Tibial nerve (tissue), 4 donors: ENCODE measurements around the gene IFI27L1.

ENCODE experiments used
- CTCF ChIP-seq, 5 experiments: fragments of 200-600 bp in 3 of 5; fragments of 450-650 bp in 2 of 5; sonication (generic) in 3 of 5; IDR thresholded peaks; one replicate each; pipeline ENCODE4 v1.5.1; 2016 to 2019; ENCODE audit warnings: antibody characterized with exemption in 5 of 5, mild to moderate bottlenecking in 3 of 5, moderate library complexity in 2 of 5
- EP300 ChIP-seq, 2 donors: sonication (generic); formaldehyde crosslinking; IDR thresholded peaks; one replicate each; pipeline ENCODE4 v1.6.1; 2017; ENCODE audit warnings: antibody characterized with exemption in 2 of 2, mild to moderate bottlenecking in 1 of 2
- POLR2A ChIP-seq, 2 donors: fragments of 450-650 bp; IDR thresholded peaks; one replicate each; pipeline ENCODE4 v1.6.1; 2017; ENCODE audit warnings: antibody characterized with exemption in 2 of 2, mild to moderate bottlenecking in 2 of 2, moderate library complexity in 2 of 2

GRCh38 chr14:94112513-94113063 is 31.5 kb downstream of the IFI27L1 start:
- no peak for TF ChIP-seq CTCF (IDR thresholded peaks at IDR 0.05)
- no peak for TF ChIP-seq POLR2A (IDR thresholded peaks at IDR 0.05)
- no peak for TF ChIP-seq EP300 (IDR thresholded peaks at IDR 0.05)
